Measurements from ENCODE around the gene CISTR. TPM values are rescaled to one million over a fixed set of nuclear protein-coding genes. Genes with fewer than 3 reads are reported as not detected.

The CISTR gene
- total RNA-seq, 4 donors from 2014 or later = not detected

DNA sequence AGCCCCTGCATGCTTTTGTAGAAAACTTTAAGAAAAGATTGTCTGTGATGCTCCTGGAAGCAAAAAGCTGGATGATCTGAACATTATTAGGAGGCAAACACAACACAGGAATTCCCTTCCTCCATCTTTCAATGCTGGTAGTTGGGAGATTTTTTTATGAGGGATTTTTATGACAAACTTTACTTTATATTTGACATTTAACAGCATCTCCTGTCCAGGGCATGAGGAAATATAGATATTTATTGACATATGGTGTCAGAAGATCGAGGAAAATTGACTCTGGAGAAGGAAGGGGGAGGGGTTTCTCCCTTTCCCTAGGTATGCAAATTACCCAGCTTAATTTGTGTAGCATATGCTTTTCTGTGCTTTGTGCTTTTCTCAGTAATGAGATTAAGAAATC lies 37.8 kb upstream of the CISTR start:
- H3K9me3 ChIP-seq = no peaks in the 10 kb centered on the region
- no peaks in the 10 kb centered on the region for H3K27me3 ChIP-seq
- no peak overlapping the region for H3K4me3 ChIP-seq
- H3K4me1 ChIP-seq = no peaks in the 10 kb centered on the region
- intact Hi-C loops (cut with DNase I; ENCODE audit: low total_unique reads) = no loop called here
- TF ChIP-seq, protein P1, sequence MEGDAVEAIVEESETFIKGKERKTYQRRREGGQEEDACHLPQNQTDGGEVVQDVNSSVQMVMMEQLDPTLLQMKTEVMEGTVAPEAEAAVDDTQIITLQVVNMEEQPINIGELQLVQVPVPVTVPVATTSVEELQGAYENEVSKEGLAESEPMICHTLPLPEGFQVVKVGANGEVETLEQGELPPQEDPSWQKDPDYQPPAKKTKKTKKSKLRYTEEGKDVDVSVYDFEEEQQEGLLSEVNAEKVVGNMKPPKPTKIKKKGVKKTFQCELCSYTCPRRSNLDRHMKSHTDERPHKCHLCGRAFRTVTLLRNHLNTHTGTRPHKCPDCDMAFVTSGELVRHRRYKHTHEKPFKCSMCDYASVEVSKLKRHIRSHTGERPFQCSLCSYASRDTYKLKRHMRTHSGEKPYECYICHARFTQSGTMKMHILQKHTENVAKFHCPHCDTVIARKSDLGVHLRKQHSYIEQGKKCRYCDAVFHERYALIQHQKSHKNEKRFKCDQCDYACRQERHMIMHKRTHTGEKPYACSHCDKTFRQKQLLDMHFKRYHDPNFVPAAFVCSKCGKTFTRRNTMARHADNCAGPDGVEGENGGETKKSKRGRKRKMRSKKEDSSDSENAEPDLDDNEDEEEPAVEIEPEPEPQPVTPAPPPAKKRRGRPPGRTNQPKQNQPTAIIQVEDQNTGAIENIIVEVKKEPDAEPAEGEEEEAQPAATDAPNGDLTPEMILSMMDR (IDR thresholded peaks at IDR 0.05) = no peak
- TF ChIP-seq POLR2A (IDR thresholded peaks at IDR 0.05) = no peak
- H3K27ac ChIP-seq = no peak overlapping the region
- no peaks in the 10 kb centered on the region for H3K36me3 ChIP-seq
- DNase-seq = no peak

DNA sequence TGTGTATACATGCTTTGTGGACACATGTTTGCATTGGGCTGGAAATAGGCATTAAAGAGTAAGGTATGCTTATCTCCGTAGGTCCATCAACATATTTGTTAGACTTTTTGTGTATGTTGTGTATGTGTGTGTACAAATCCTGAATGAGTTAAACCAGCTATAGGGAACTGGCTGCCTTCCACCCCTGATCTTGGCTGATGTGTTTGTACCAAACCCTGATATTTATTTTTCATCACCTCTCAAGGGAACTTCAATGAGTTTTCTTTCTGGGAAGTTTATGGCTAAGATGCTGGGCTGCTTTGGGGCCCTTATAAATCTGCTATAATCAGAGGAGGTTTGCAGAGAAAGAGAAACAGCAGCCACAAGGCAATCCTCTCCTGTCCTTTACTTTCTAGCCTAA lies 37.1 kb upstream of the CISTR start:
- intact Hi-C loops (cut with DNase I; ENCODE audit: low total_unique reads) = no loop called here
- H3K36me3 ChIP-seq = no peaks in the 10 kb centered on the region
- TF ChIP-seq, protein P1 (IDR thresholded peaks at IDR 0.05) = no peak
- no peak for TF ChIP-seq POLR2A (IDR thresholded peaks at IDR 0.05)
- H3K27ac ChIP-seq = no peak overlapping the region
- H3K27me3 ChIP-seq = no peaks in the 10 kb centered on the region
- no peak for DNase-seq
- H3K9me3 ChIP-seq = no peaks in the 10 kb centered on the region
- no peak overlapping the region for H3K4me3 ChIP-seq
- H3K4me1 ChIP-seq = no peaks in the 10 kb centered on the region

DNA sequence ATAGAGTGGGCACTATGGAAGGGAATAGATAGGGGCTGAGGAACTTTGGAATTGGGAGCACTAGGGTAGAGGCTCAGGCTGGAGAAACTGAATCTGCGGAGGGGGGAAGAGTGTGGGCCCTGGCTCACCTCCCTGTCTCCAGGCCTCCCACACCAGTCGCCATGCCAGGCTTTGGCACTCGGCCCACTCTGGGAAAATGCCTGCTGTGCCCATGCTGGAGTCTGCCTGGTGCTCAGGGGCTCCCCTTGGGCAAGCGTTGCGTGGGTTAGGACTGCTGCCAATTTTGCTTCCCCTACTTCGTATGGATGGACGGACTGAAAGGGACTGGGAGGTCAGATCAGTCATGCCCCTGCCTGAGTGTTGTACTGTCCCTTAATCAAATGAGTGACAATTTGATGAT lies 34.6 kb upstream of the CISTR start:
- H3K36me3 ChIP-seq = no peaks in the 10 kb centered on the region
- no peak overlapping the region for H3K4me3 ChIP-seq
- intact Hi-C loops (cut with DNase I; ENCODE audit: low total_unique reads) = no loop called here
- DNase-seq = no peak
- H3K9me3 ChIP-seq = no peaks in the 10 kb centered on the region
- H3K27me3 ChIP-seq = no peaks in the 10 kb centered on the region
- no peaks in the 10 kb centered on the region for H3K4me1 ChIP-seq
- no peak overlapping the region for H3K27ac ChIP-seq
- TF ChIP-seq, protein P1 (IDR thresholded peaks at IDR 0.05) = no peak
- no peak for TF ChIP-seq POLR2A (IDR thresholded peaks at IDR 0.05)

DNA sequence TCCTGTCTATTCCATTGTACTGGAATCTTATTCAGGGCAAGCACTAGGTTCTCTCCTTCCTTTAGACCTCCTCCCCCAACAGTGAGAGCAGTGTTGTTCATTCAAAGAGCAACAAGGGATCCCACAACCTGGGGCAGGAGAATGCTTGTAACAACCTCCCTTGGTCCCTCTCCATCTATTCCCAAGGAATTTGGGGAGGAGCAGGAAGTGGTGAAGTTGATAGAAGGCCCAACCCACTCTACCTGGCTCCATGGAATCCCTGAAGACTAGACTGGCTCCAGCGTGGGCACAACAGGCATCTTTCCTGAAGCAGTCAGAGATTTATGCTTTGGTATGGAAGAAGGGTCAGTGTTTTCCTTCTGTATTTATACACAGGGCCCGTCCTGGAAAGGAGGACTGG lies 33.4 kb upstream of the CISTR start:
- no peak for DNase-seq
- intact Hi-C loops (cut with DNase I; ENCODE audit: low total_unique reads) = no loop called here
- no peak for TF ChIP-seq POLR2A (IDR thresholded peaks at IDR 0.05)
- TF ChIP-seq, protein P1 (IDR thresholded peaks at IDR 0.05) = no peak
- Histone ChIP-seq H3K27ac (no peak overlapping the region), H3K4me1 (no peaks in the 10 kb centered on the region), H3K27me3 (no peaks in the 10 kb centered on the region), H3K36me3 (no peaks in the 10 kb centered on the region), H3K9me3 (no peaks in the 10 kb centered on the region), H3K4me3 (no peak overlapping the region)

DNA sequence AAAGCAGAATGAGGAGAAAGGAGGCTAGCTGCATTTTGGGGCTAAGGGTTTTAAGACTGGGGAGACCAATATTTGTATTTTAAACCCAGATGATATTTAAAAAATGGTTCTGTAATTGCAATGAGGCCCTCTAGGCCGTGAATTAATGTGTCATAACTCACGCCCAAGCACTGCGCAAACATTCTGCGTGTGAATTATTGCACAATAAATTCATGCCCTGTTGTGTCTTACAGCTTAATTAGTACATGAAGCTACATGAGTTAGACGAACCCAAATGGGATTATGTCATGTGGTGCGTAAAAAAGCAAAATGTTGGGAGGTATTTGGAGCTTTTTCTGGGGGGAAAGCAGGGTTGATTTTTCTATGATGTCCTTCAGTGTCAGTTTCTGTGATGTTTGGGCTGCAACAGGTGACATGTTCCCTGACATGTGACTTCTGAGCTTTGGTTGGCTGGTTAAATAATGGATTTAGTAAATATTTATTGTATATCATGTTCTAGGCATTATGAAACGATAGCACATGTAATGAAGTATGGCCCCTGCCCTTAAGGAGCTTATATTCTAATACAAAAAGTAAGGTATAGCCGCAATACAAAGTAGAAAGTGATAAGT lies 30.4 kb upstream of the CISTR start:
- Histone ChIP-seq H3K27me3 (no peaks in the 10 kb centered on the region), H3K4me3 (no peak overlapping the region), H3K27ac (no peak overlapping the region), H3K9me3 (no peaks in the 10 kb centered on the region), H3K36me3 (no peaks in the 10 kb centered on the region), H3K4me1 (no peaks in the 10 kb centered on the region)
- no peak for TF ChIP-seq POLR2A (IDR thresholded peaks at IDR 0.05)
- TF ChIP-seq, protein P1 (IDR thresholded peaks at IDR 0.05) = no peak
- no peak for DNase-seq
- intact Hi-C loops (cut with DNase I; ENCODE audit: low total_unique reads) = no loop called here
